CD14-positive monocyte (primary cell): ENCODE results near the gene KRT75. TPM values are rescaled to one million over a fixed set of nuclear protein-coding genes. Genes with fewer than 3 reads are reported as not detected.

Source experiments
- DNase-seq, 3 donors: peaks; one replicate each; pipeline ENCODE4 v3.0.0-alpha.2; 2011 to 2022
- H2AFZ ChIP-seq: 2 replicates; pipeline ENCODE4 v1.6.0; 2012; ENCODE audit warnings: mild to moderate bottlenecking, low read depth, low read length, inconsistent platforms; ENCODE audit not compliant: insufficient read depth, poor library complexity, severe bottlenecking
- H3K27ac ChIP-seq, 2 donors: 1 replicate in 1 of 2; 2 replicates in 1 of 2; pipeline ENCODE4 v1.5.1; 2012 to 2013; ENCODE audit warnings: low read length in 2 of 2, control low read depth in 1 of 2, inconsistent platforms in 1 of 2, low read depth in 1 of 2, mild to moderate bottlenecking in 1 of 2
- H3K27me3 ChIP-seq, 2 donors: one replicate each; pipeline versions ENCODE4 v1.6.0 to v1.6.1; 2011 to 2013; ENCODE audit warnings: low read length in 2 of 2; ENCODE audit not compliant: control insufficient read depth in 2 of 2, insufficient read depth in 2 of 2
- H3K36me3 ChIP-seq, 2 donors: replicated peaks in 1 of 2; 1 replicate in 1 of 2; 2 replicates in 1 of 2; pipeline versions ENCODE4 v1.5.1 to v1.6.1; 2012 to 2013; ENCODE audit warnings: low read length in 2 of 2, control low read depth in 1 of 2, inconsistent platforms in 1 of 2, mild to moderate bottlenecking in 1 of 2; ENCODE audit not compliant: insufficient read depth in 2 of 2, control insufficient read depth in 1 of 2
- H3K4me1 ChIP-seq, 2 donors: 1 replicate in 1 of 2; 2 replicates in 1 of 2; pipeline versions ENCODE4 v1.5.1 to v1.6.1; 2012 to 2013; ENCODE audit warnings: low read length in 2 of 2, control low read depth in 1 of 2, inconsistent platforms in 1 of 2, mild to moderate bottlenecking in 1 of 2, moderate library complexity in 1 of 2; ENCODE audit not compliant: insufficient read depth in 2 of 2, control insufficient read depth in 1 of 2
- H3K4me2 ChIP-seq: replicated peaks from 2 replicates; pipeline ENCODE3; 2012; ENCODE audit warnings: low read length, moderate library complexity, mild to moderate bottlenecking; ENCODE audit not compliant: poor library complexity, severe bottlenecking; ENCODE audit errors: extremely low read depth
- H3K4me3 ChIP-seq, 3 experiments: fragments of 200-600 bp in 1 of 3; sonication (generic) in 1 of 3; replicated peaks in 1 of 3; 1 replicate in 2 of 3; 2 replicates in 1 of 3; pipeline ENCODE4 v1.5.1; 2011 to 2013; ENCODE audit warnings: low read length in 3 of 3, mild to moderate bottlenecking in 3 of 3, control low read depth in 2 of 3, low read depth in 2 of 3, inconsistent platforms in 1 of 3, moderate library complexity in 1 of 3
- H3K79me2 ChIP-seq: 2 replicates; pipeline ENCODE4 v1.6.0; 2012; ENCODE audit warnings: mild to moderate bottlenecking, control low read depth, inconsistent platforms, low read length, moderate library complexity; ENCODE audit not compliant: insufficient read depth
- H3K9ac ChIP-seq: 2 replicates; pipeline ENCODE4 v1.6.0; 2017; ENCODE audit warnings: low read length, mild to moderate bottlenecking; ENCODE audit not compliant: insufficient read depth, poor library complexity, severe bottlenecking
- H3K9me3 ChIP-seq, 2 donors: replicated peaks in 1 of 2; 1 replicate in 1 of 2; 2 replicates in 1 of 2; pipeline versions ENCODE4 v1.5.1 to v1.6.1; 2012 to 2013; ENCODE audit warnings: low read length in 2 of 2, control low read depth in 1 of 2; ENCODE audit not compliant: control insufficient read depth in 1 of 2, insufficient read depth in 1 of 2
- H4K20me1 ChIP-seq: 2 replicates; pipeline ENCODE4 v1.6.0; 2012; ENCODE audit warnings: mild to moderate bottlenecking, low read length, control low read depth, moderate library complexity; ENCODE audit not compliant: insufficient read depth
- H3K27ac Mint-ChIP-seq, 7 donors: one replicate each; pipeline ENCODE4 v1.8.0; 2020; ENCODE audit warnings: mild to moderate bottlenecking in 7 of 7, mixed read lengths in 7 of 7, moderate library complexity in 6 of 7, inconsistent platforms in 2 of 7
- H3K27me3 Mint-ChIP-seq, 3 donors: one replicate each; pipeline ENCODE4 v1.8.0; 2021 to 2022; ENCODE audit warnings: low read depth in 3 of 3, mild to moderate bottlenecking in 3 of 3, mixed read lengths in 3 of 3, moderate library complexity in 3 of 3, inconsistent platforms in 1 of 3
- H3K36me3 Mint-ChIP-seq, 2 donors: one replicate each; pipeline ENCODE4 v1.8.0; 2020; ENCODE audit warnings: mixed read lengths in 2 of 2, inconsistent platforms in 1 of 2, mild to moderate bottlenecking in 1 of 2
- H3K4me1 Mint-ChIP-seq: one replicate; pipeline ENCODE4 v1.8.0; 2020; ENCODE audit warnings: mild to moderate bottlenecking, mixed read lengths
- H3K4me3 Mint-ChIP-seq, 2 donors: one replicate each; pipeline ENCODE4 v1.8.0; 2020; ENCODE audit warnings: mild to moderate bottlenecking in 2 of 2, mixed read lengths in 2 of 2, moderate library complexity in 1 of 2
- H3K9me3 Mint-ChIP-seq, 7 donors: one replicate each; pipeline ENCODE4 v1.8.0; 2020 to 2022; ENCODE audit warnings: mixed read lengths in 7 of 7, mild to moderate bottlenecking in 6 of 7, moderate library complexity in 6 of 7, inconsistent platforms in 2 of 7
- WGBS: methylation state at CpG from one replicate; pipeline ENCODE4 v1.1.5; 2013; ENCODE audit warnings: missing lambda C conversion rate; ENCODE audit not compliant: insufficient coverage; 5-methylcytosine and 5-hydroxymethylcytosine counted together
- intact Hi-C, 2 donors: fragments of 100-400 bp; cut with micrococcal nuclease; formaldehyde crosslinking; loops; one replicate each; pipeline versions ENCODE4 v1.15.0 to v1.15.1; 2023
- polyA plus RNA-seq, 3 donors: library from polyadenylated mRNA; depleted of rRNA in 1 of 3; unstranded in 2 of 3; stranded (reverse) in 1 of 3; fragments of 300-500 nt in 2 of 3; fragments of >200 nt in 1 of 3; fragmentation: Illumina TruSeq in 2 of 3; gene quantifications; 1 replicate in 2 of 3; 2 replicates in 1 of 3; pipeline ENCODE4 v1.2.3, GENCODE V29; 2012 to 2021
- TF ChIP-seq, protein P1 (sequence below): fragments of 200-600 bp; IDR thresholded peaks from one replicate; pipeline ENCODE4 v1.8.0; 2022; ENCODE audit warnings: antibody characterized with exemption, mild to moderate bottlenecking

KRT75 gene
- polyA plus RNA-seq, 3 donors, result not detected

DNA sequence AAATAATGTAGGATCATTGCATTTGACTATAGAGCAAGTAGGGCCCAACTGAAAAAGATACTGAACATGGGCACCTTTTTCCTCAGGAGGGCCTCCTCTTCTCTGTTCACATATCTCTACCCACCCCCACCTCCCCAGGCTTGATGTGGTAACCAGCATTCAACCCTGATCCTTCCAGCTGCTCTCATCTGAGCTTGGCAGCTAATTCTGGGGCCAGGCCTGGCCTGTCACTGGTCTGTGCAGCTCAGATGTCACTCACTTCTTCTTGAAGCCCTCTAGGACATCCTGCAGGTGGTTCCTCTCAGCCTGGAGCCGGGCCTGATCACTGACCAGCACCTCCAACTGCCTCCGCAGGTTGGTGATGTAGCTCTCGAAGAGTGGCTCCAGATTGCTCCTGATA is 50.8 kb downstream of the KRT75 start:
- no peak overlapping the region for H2AFZ ChIP-seq
- no peaks in the 10 kb centered on the region for H3K36me3 Mint-ChIP-seq
- no peaks in the 10 kb centered on the region for H3K27me3 ChIP-seq
- TF ChIP-seq, protein P1, sequence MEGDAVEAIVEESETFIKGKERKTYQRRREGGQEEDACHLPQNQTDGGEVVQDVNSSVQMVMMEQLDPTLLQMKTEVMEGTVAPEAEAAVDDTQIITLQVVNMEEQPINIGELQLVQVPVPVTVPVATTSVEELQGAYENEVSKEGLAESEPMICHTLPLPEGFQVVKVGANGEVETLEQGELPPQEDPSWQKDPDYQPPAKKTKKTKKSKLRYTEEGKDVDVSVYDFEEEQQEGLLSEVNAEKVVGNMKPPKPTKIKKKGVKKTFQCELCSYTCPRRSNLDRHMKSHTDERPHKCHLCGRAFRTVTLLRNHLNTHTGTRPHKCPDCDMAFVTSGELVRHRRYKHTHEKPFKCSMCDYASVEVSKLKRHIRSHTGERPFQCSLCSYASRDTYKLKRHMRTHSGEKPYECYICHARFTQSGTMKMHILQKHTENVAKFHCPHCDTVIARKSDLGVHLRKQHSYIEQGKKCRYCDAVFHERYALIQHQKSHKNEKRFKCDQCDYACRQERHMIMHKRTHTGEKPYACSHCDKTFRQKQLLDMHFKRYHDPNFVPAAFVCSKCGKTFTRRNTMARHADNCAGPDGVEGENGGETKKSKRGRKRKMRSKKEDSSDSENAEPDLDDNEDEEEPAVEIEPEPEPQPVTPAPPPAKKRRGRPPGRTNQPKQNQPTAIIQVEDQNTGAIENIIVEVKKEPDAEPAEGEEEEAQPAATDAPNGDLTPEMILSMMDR, result no peak
- no peaks in the 10 kb centered on the region for H3K4me1 ChIP-seq
- H3K27ac ChIP-seq, result no peak overlapping the region
- no peak overlapping the region for H3K4me3 Mint-ChIP-seq
- no peak overlapping the region for H3K9ac ChIP-seq
- no peaks in the 10 kb centered on the region for H3K4me1 Mint-ChIP-seq
- H3K4me2 ChIP-seq, result no peak overlapping the region
- intact Hi-C loops, result no loop called here
- H3K9me3 Mint-ChIP-seq, result no peaks in the 10 kb centered on the region
- H3K9me3 ChIP-seq, result no peaks in the 10 kb centered on the region
- H3K79me2 ChIP-seq, result no peaks in the 10 kb centered on the region
- H3K4me3 ChIP-seq, result no peak overlapping the region
- no peak overlapping the region for H3K27ac Mint-ChIP-seq
- 94% methylated on average over 3 of the region's 3 CpGs for WGBS
- no peaks in the 10 kb centered on the region for H3K36me3 ChIP-seq
- DNase-seq, result no peak
- H4K20me1 ChIP-seq, result no peaks in the 10 kb centered on the region
- peaks cover 1 to 2% (median 2%) of the 10 kb centered on the region in 3 donors for H3K27me3 Mint-ChIP-seq

DNA sequence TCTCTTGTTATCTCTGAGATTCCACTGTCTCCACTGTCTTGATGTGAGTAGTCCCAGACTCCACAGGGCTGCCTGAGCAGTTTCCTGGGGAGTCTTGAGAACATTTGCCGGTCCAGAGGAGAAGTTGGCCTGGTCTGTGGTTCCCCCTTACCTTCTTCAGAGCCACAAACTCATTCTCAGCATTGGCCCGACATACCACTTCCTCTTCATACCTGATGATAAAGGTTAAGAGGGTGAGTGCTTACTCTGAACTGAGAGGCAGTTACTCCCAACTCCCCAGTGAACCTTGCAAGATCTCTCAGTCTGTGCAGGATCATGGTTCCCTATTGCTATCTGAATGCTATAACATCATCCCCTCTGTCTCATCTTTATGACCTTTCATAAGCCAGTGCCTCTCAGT is 51.3 kb downstream of the KRT75 start:
- Mint-ChIP-seq H3K9me3 (no peaks in the 10 kb centered on the region), H3K27me3 (peaks cover 1 to 2% (median 2%) of the 10 kb centered on the region in 3 donors), H3K27ac (no peak overlapping the region), H3K4me1 (no peaks in the 10 kb centered on the region), H3K36me3 (no peaks in the 10 kb centered on the region), H3K4me3 (no peak overlapping the region)
- Histone ChIP-seq H3K9ac (no peak overlapping the region), H2AFZ (no peak overlapping the region), H3K27me3 (no peaks in the 10 kb centered on the region), H4K20me1 (no peaks in the 10 kb centered on the region), H3K4me3 (no peak overlapping the region), H3K79me2 (no peaks in the 10 kb centered on the region), H3K4me2 (no peak overlapping the region), H3K4me1 (no peaks in the 10 kb centered on the region), H3K27ac (no peak overlapping the region), H3K9me3 (no peaks in the 10 kb centered on the region), H3K36me3 (no peaks in the 10 kb centered on the region)
- intact Hi-C loops, result no loop called here
- TF ChIP-seq, protein P1, result no peak
- no CpG with 5 or more reads among the region's 2 CpGs for WGBS
- no peak for DNase-seq
